ENCODE data around the gene SHISA7.

SHISA7 gene

GRCh38 chr19:55489711-55490477 is 46.8 kb upstream of the SHISA7 start:
- H3K4me3 ChIP-seq (IDR thresholded peaks at IDR 0.05; ENCODE audit: insufficient read depth, low read depth, low read length) = no peak overlapping the region
- H3K36me3 ChIP-seq (ENCODE audit: insufficient read depth) = no peaks in the 10 kb centered on the region
- peaks cover 72% of the 10 kb centered on the region; the same call in 1 of the 2 replicates for H3K27me3 ChIP-seq (ENCODE audit: insufficient read depth, low read depth)
- H2AFZ ChIP-seq (ENCODE audit: low read depth) = no peak overlapping the region
- H3K79me2 ChIP-seq (ENCODE audit: insufficient read depth, low read depth) = no peaks in the 10 kb centered on the region
- no peak overlapping the region for H3K9ac ChIP-seq
- TF ChIP-seq, protein P1, sequence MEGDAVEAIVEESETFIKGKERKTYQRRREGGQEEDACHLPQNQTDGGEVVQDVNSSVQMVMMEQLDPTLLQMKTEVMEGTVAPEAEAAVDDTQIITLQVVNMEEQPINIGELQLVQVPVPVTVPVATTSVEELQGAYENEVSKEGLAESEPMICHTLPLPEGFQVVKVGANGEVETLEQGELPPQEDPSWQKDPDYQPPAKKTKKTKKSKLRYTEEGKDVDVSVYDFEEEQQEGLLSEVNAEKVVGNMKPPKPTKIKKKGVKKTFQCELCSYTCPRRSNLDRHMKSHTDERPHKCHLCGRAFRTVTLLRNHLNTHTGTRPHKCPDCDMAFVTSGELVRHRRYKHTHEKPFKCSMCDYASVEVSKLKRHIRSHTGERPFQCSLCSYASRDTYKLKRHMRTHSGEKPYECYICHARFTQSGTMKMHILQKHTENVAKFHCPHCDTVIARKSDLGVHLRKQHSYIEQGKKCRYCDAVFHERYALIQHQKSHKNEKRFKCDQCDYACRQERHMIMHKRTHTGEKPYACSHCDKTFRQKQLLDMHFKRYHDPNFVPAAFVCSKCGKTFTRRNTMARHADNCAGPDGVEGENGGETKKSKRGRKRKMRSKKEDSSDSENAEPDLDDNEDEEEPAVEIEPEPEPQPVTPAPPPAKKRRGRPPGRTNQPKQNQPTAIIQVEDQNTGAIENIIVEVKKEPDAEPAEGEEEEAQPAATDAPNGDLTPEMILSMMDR (conservative IDR thresholded peaks at IDR 0.05; ENCODE audit: low read depth, low read length) = no peak
- no peaks in the 10 kb centered on the region for H3K4me1 ChIP-seq (ENCODE audit: low read depth, poor library complexity, severe bottlenecking)
- no peak overlapping the region for H3K4me2 ChIP-seq
- no peaks in the 10 kb centered on the region for H4K20me1 ChIP-seq (ENCODE audit: insufficient read depth)
- no peak overlapping the region for H3K27ac ChIP-seq

DNA sequence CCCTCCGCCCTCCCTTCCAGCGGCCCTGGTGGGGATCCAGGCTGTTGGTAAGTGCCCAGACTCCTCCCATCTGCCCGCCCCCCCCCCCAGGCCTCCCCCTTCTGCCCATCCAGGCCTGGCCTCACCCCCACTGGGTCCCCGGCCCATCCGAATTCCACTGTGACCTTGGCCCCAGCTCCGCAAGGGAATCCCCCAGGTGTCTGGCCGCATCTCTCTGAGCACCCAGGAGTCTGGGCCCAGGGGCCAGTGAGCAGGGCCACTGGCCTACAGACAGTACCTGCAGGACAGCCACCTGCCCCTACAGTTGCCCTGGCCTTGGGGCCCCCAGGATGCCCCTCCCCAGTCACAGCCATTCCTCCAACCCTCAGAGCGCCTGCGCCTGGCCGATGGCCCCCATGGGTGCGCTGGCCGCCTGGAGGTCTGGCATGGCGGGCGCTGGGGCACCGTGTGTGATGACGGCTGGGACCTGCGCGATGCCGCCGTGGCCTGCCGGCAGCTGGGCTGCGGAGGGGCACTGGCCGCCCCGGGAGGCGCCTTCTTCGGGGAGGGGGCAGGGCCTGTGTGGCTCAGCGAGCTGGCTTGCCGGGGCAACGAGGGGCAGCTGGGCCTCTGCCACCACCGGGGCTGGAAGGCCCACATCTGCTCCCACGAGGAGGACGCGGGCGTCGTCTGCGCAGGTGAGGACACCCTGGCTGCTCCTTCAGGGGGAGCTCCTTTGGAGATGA is 46.0 kb upstream of the SHISA7 start:
- H4K20me1 ChIP-seq (ENCODE audit: insufficient read depth) = no peaks in the 10 kb centered on the region
- peaks cover 65% of the 10 kb centered on the region; the same call in 1 of the 2 replicates for H3K27me3 ChIP-seq (ENCODE audit: insufficient read depth, low read depth)
- H3K4me3 ChIP-seq (IDR thresholded peaks at IDR 0.05; ENCODE audit: insufficient read depth, low read depth, low read length) = no peak overlapping the region
- H2AFZ ChIP-seq (ENCODE audit: low read depth) = no peak overlapping the region
- TF ChIP-seq, protein P1 (conservative IDR thresholded peaks at IDR 0.05; ENCODE audit: low read depth, low read length) = no peak
- H3K9ac ChIP-seq = no peak overlapping the region
- H3K79me2 ChIP-seq (ENCODE audit: insufficient read depth, low read depth) = no peaks in the 10 kb centered on the region
- H3K27ac ChIP-seq = no peak overlapping the region
- H3K4me1 ChIP-seq (ENCODE audit: low read depth, poor library complexity, severe bottlenecking) = no peaks in the 10 kb centered on the region
- no peak overlapping the region for H3K4me2 ChIP-seq
- no peaks in the 10 kb centered on the region for H3K36me3 ChIP-seq (ENCODE audit: insufficient read depth)

GRCh38 chr19:55487924-55488687 is 45.0 kb upstream of the SHISA7 start, which contains the start of gene SSC5D:
TSS of gene SSC5D (plus strand) at chr19:55488436. CDS start at chr19:55488590, 154 bp downstream.
- Histone ChIP-seq H3K4me2 (no peak within 1 kb of the TSS), H3K27me3 (ENCODE audit: insufficient read depth, low read depth) (peaks cover 56% of the 10 kb centered on the region; the same call in 1 of the 2 replicates), H3K36me3 (ENCODE audit: insufficient read depth) (no peaks in the 10 kb centered on the region), H4K20me1 (ENCODE audit: insufficient read depth) (no peaks in the 10 kb centered on the region), H3K79me2 (ENCODE audit: insufficient read depth, low read depth) (no peaks in the 10 kb centered on the region), H3K4me1 (ENCODE audit: low read depth, poor library complexity, severe bottlenecking) (no peaks in the 10 kb centered on the region), H3K4me3 (IDR thresholded peaks at IDR 0.05; ENCODE audit: insufficient read depth, low read depth, low read length) (no peak within 1 kb of the TSS), H2AFZ (ENCODE audit: low read depth) (no peak within 1 kb of the TSS), H3K9ac (no peak within 1 kb of the TSS), H3K27ac (no peak within 1 kb of the TSS)
- TF ChIP-seq, protein P1 (conservative IDR thresholded peaks at IDR 0.05; ENCODE audit: low read depth, low read length) = no peak
